ENCODE data around the gene KCTD10.
"Not testable (repeated sequence)": the region's sequence is repeated elsewhere in the genome, so short reads cannot be mapped to it uniquely, and the experiment has no call there.

KCTD10 gene

DNA sequence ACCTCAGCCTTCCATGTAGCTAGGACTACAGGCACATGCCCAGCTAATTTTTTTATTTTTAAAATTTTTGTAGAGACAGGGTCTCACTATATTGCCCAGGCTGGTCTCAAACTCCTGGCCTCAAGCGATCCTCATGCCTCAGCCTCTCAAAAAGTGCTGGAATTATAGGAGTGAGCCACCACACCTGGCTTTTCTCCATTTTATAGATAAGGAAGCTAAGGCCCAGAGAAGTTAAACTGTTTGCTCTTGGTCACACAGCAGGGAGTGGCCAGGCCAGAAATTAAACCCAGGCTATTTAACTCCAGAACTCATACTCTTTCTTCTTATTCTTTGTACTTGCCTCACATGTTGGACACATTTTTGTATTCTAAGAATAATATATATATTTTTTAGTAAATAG is 16.8 kb upstream of the KCTD10 start:
- DNase-seq = no peak

DNA sequence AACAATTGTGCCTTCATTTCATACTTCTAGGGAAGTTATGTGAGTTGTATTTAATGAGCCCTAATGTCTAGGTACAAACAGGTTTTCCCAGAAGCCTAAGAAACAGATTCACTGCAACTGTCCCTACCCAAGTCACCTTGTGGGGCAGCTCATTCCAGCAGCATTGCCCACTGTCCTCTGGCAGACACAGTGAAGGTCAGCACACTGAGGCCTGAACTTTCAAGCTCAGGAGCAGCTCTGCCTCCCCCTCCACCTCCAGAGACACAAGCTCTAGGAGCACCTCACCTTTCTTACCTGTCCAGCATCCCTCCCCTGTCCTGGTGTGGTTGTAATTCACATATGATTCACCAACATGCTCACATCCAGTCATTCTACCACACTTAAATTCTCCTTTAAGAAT is 16.0 kb upstream of the KCTD10 start:
- no peak for DNase-seq

DNA sequence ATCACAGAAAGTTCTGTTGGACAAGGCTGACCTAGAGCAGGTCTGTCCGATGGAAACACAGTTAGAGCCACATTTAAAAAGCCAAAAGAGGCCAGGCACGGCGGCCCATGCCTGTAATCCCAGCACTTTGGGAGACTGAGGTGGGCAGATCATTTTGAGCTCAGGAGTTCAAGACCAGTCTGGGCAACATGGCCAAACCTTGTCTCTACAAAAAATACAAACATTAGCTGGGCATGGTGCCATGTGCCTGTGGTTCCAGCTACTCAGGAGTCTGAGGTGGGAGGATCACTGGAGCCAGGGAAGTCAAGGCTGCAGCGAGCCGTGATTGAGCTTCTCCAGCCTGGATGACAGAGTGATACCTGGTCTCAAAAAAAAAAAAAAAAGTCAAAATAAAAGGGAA is 15.3 kb upstream of the KCTD10 start:
- no peak for DNase-seq

DNA sequence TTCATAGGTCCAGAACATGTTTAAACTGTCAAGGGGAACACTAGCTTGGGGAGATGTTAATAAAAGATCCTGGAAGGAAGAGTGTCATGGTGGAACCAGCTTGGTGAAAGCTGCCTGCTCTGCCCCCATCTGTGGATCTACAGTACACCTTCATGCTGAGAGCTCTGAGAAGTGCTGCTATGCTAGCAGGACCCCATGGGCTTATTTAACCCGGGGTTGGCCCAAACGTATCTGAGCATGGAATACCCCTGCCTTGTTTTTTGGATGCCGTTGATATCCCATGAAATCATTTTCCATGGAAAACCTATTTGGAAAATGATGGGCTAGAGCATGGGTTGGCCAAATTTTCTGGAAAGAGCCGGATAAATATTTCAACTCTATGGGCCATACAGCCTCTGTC is 14.6 kb upstream of the KCTD10 start:
- DNase-seq = no peak

DNA sequence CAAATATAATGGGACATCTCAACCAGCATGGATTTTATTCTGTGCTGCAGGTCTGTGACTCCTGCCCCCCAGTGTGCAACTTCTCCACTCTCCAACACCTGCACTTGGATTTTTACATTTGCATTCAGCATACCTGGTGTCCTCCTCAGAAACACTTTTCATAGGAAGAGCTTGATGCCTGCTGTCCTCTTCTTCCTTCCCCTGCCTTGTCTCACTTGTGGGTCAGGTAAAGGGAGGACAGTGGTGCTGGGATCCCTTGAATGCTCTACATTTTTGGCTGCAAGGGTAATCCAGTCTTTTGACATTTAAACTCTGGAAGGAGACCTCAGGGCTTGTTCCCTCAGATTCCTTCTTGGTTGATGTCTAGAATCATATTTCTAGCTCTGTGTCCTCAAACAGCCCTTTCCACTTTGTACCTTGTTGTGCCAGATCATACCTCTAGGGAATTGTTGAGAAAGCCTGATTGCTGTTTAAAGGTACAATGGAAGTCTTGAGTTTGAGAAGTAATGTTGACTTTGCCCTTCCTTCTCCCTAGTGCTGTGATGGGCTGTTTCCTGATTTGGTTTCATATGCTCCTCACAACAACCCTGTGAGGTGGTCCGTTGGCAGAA is 13.0 kb upstream of the KCTD10 start:
- DNase-seq = no peak

DNA sequence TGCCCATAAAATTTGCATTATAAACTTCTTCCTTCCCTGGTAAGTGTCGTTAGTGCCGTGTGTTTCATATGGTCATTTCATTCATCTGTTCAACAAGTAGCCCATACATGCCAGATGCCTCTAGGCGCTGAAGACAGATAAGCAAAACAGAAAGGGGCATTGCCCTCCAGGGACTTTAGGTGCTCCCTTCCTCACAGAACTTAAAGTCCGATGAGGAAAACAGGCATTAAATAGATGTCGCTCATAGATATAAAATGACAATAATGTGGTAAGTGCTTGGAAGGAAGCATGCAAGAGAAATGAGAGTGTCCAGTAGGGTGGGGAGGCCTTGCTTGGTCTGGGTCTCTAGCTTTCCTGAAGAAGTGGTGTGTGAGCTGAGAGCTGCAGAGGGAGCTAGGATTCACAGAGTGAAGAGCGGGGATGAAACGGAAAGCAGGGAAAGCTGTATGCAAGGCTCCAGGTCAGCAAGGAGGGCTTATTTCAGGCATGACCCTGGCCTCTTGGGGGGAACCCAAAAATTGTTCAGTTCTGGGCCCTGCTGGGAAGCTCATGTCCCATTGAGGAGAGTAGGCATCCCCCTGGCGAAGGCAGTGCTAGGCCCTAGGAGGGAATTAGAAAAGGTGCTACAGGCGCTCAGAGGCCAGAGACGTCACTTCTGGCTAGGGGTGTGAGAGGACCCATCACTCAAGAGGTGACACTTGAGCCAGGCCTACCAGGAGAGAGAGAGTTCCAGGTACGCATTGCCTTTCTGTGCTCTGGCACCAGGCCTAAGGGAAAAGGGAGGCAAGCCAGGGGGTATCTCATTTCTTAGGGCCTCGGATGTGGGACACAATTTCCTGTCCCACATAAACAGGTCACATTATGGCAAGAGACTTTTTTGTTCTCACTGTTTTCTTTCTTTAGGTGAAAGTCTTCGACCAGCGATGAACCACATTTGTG is 12.2 kb upstream of the KCTD10 start:
- DNase-seq = no peak

DNA sequence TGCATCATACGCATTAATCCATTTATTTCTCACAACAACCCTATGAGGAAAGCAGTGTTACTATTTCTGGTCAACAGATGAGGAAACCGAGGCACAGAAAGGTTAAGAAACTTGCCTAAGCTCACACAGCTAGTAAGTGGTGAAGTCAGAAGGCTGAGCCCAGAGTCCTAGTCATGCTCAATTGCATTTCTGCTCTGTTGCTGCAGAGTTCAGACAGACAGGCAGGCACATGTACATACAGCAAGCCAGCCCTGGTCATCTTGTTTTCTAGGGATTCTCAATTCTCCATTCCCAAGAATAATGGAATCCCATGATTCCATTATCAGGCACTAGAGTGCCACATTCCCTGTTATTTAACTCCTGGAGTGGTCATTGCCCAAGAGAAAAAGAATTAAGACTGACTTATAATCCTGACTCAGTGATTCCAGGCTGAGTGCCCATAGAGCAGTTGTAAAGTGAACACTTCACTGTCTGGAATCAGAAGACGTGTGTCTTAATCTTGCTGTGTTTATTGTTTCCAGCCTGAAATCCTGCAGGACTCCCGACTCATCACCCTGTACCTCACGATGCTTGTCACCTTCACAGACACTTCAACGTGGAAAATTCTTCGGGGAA is 11.1 kb upstream of the KCTD10 start:
- DNase-seq = no peak

DNA sequence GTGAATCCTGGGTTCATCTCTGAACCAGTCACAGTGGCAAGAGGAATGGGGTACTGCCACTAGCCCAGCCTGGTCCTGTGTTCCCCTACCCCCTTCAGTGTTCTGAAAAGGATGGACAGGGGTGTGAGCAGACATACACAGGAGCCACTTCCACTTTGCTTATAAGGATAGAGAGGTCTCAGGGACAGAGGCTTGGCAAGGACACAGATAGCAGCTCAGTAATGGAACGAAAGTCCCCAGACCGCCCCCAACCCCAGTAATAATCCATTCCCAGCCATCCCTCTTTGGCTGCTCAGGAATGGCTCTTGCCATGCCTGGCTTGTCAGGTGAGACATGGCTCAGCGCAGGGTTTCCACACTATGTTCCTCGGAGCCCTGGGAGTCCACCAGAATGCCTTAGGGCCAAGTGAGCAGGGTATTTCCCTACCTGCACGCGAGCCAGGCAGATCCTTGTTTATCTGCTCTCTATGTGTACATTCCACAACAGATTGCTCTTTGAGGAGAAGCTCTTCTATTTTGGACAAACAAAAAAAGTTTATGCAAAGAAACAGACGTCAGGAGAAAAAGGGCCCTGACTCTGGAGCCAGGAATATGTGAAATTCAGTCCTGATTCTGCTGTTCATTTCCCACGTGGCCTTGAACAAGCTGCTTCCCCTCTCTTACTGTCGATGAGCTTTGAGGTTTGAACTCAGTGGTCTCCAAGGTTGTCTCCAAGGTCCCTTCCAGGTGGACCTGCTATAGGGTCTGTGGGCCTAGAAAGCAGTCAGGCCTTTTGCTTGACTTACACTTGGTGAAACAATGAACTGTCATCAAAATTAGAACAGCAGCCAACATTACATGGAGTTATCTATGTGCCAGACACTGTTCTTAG is 10.3 kb upstream of the KCTD10 start:
- DNase-seq = no peak

DNA sequence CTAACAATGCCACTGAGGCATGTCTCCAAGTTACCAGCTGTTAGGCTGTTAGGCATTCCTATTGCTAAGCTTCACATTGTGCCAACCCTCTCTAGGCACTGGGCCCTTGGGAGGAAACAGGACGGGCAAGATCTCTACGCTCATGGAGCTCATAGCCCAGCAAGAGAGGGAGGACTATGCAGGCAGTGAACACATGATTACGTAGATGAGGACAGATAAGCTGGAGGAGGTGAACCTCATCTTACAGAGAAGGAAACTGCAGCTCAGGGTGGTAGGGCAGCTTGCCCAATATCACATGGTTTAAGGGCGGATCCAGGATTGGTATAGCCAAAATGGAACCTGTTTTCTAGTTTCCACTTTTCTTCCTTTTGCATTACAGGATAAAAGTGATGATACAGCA is 8.1 kb upstream of the KCTD10 start:
- no peak for DNase-seq

DNA sequence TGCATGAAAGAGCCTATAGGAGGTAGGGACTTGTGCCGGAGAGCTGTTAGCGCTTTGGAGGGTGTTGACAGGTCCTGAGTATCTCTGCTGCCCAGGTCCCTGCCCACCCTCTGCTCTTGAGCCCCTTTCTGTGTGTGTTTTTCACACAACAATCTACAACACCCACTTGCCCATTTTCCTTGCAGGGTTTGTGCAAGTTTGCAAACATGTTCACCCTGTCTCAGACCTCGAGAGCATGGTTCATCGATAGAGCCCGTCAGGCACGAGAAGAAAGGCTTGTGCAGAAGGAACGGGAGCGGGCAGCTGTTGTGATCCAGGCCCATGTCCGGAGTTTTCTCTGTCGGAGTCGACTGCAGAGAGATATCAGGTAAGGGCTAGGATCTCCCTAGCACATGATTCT is 6.2 kb upstream of the KCTD10 start:
- DNase-seq = no peak

DNA sequence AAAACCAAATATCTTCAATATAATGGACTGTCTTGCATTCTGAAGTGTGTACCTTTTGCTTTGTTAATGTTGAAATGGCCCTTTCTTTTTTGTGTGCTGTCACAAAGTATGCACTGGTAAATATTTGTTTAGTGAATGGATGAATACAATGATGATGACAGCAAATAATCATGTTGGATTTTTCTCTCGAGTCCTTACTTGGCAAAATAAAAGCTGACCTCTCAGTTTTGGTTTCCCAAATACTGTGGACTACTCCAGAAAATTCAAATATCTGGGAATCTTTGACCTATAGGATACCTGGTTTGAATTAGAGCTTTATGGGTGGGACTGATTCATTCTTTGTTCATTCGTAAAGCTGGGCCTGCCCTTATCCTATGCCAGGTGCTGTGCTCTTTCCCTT is 5.8 kb upstream of the KCTD10 start:
- no peak for DNase-seq

DNA sequence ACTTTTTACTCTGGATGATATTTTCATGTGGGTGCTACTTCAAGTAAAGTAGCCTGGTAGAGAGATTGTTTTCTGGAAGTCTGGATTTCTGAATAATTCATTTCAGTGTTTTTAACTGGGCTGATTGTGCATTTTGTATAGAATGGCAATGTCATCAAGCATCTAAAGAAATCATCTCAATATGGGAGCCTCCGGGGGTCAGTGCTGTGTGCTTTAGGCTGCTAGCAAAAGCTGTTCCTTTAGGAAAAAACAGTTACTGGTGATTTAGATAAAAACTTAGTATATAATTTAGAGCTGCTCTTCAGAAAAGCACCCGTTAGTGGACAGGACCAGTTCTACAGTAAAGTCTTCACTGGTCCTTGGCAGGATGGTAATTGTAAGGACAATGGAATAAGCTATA is 5.4 kb upstream of the KCTD10 start:
- no peak for DNase-seq

DNA sequence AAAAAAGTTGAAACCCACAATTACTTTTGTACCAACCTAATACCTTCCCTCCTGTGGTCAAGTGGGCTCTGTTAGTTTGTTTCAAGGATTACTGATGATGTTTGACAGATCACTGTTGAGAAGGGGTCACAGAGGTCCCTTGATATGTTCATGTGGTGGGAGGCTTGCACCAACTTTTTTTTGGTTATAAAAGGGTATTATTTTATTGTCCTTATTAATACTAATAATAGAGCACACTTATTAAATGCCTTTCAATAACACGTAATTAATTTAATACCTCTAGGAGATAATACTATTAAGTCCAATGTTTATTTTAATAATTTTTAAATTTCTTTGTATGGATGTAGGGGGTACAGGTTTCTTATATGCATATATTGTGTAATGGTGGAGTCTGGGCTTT is 4.8 kb upstream of the KCTD10 start:
- no peak for DNase-seq

DNA sequence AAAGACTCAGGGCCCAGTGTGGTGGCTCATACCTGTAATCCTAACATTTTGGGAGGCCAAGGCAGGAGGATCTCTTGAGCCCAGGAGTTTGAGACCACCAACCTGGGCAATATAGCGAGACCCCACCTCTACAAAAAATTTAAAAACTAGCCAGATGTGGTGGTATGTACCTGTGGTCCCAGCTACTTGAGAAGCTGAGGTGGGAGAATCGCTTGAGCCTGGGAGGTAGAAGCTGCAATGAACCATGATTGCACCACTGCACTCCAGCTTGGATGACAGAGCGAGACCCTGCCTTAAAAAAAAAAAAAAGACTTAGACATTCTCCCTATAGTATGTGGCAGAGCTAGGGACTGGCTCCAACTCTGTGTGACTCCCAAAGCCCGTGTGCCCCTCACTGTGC is 3.3 kb upstream of the KCTD10 start:
- no peak for DNase-seq

DNA sequence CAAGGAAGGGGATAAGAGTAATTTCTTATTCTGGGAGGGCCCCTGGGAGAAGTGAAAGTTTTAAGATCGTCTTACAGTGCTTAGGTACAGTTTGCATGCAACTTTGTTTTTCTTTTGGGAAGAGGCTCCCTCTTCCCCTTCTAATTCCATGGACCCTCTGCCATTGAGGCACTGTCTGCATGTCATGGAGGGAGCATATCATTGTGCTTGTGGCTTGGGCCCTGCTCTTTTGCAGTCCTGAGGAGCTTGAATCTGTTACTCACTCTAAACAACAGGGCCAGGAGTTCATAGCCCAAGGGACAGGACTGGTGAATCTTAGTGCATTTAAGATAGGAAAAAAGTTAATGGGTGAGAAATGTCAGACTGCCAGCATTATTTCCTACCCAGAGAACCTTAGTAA is 2.7 kb upstream of the KCTD10 start:
- no peak for DNase-seq

DNA sequence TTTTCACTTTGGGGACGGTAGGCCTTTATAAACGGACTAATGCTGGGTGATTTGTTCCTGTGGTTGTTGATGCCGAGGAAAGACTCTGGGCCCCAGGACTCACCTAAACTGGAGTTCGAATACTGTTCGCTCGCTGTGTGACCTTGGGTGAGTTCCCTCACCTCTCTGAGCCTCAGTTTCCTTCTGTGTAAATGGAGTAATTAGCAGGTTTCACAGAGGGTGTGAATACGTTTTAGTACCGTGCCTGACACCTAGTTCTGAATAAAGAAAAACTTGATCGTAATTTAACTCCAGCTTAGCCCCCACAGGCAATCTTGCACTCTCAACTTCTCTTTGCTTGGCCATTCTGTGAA is 839 bp upstream of the KCTD10 start:
- no peak for DNase-seq

DNA sequence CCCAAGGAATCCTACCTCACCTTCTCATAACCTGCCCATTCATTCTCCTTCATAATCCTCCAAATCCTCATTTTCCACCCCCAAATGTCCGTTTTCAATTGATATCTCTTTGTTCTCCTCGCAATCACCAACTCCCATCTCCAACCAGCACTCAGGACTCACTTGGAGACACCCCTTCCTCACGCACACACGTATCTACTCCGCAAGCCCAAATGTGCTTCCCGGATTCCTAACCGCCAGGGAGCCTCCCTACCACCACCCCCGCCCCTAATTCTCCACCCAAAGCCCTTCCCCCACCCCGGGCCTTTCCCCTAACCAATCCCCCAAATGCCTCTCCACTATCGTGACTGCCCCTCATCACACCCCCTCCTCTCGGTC is 304 bp downstream of the KCTD10 start:
- DNase-seq = no peak

DNA sequence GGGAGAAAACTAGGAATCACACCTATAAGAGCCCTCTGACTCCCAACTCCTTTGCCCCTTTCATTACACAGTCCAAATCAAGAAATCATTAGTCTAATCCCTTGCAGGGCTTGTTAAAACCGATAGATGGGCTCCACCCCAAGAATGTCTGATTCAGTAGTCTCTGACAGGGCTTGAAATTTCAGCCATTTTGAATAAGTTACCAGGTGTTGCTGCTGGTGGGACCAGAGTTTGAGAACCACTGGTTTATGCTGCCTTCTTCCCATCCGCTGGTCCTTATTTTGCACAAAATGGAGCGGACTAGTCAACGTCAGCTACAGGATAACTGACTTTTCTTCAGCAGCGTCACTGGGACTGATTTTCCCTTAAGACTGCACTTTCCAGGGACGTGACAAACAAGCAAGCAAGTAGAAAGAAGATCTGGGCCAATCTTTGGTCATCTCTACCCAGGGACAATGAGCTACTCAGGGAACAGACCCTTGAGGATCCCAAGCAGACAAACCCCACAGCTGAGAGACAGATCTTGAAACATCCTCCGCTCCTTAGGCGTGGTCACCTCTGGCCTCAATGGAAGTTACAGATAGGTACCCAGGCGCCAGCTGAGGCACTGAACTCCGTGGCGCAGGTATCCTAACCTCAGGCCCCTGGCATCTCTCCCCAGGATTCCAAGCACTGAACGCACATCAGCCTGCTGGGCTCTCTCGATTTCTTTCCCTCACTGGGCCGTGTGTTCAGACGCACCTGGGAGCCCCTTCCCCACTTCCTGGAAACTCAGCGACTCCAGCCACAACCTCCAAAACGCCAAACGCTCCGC is 900 bp downstream of the KCTD10 start:
- no peak for DNase-seq

DNA sequence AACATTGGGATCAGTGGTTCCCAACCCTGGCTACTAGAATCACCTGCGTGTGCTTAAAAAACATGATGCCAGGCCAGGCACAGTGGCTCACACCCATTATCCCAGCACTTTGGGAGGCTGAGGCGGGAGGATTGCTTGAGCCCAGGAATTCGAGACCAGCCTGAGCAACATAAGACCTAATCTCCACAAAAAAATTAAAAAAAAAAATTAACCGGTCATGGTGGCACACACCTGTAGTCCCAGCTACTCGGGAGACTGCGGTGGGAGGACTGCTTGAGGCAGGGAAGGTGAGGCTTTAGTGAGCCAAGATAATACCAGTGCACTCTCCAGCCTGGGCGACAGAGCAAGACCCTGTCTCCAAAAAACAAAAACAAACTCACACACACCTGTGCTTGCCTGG is 2.0 kb downstream of the KCTD10 start:
- no peak for DNase-seq

DNA sequence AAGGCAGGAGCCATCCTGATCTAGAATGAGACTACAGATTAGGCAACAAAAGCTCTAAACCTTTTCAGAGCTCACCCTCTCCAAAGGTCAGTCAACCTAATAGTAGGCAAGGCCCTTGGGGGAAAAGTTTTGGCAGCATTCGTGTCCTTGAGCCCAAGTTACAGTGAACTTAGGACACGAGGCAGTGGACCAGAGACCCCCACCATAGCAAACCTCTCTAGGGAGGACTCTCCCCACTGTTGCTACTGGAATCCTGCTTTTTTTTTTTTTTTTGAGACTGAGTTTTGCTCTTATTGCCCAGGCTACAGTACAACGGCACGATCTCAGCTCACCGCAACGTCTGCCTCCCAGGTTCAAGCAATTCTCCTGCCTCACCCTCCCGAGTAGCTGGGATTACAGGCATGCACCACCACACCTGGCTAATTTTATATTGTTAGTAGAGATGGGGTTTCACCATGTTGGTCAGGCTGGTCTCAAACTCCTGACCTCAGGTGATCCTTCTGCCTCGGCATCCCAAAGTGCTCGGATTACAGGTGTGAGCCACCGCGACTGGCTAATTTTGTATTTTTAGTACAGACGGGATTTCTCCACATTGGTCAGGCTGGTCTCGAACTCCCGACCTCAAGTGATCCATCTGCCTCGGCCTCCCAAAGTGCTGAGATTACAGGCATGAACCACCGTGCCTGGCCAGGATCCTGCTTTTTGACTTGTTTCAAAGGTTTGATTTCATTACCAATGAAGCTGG is 3.4 kb downstream of the KCTD10 start:
- not testable (repeated sequence) for DNase-seq

DNA sequence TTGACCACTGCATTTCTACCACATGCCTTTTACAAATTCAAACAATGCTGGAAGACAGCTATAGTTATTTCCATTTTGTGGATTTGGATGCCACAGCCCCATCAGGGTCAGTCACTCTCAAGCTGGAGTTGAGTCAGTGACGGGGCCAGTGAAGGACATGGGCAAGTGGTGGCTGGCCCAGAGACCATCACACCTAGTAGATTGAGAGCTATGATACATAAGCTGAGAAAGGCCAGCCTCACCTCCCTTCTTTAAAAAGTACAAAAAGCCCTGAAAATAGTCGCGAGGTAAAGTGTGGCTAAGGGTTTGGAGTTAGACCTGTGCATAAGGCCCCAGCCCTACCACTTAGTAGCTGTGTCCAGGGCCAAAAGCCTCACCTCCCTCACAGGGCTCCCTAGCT is 4.1 kb downstream of the KCTD10 start:
- no peak for DNase-seq

DNA sequence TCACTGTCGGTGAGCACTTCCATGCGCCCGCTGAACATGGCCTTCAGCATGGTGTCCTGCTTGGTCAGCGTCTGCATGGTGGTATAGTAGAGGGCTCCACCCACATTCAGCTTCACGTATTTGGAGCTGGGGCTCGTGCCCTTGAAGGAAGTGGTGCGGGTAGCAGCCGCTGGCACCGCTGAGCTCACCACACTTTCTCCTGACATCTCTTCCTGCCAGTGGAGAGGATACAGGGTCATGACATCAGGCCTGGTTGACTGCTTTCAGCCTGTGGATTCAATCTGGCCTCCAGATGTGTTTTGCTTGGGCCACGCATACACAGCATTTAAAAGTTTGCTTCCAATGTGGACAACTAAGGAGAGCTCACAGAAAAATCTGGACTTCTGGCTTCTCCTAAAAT is 7.6 kb downstream of the KCTD10 start:
- DNase-seq = no peak

All from DMS153 (cell line).